DMS 273 (cell line): ENCODE results near the gene RBPJ.

Experiments
- DNase-seq: peaks from one replicate; lab custom pipeline; 2025; ENCODE audit not compliant: unreplicated experiment; lab: John Stamatoyannopoulos, UW

The RBPJ gene

DNA sequence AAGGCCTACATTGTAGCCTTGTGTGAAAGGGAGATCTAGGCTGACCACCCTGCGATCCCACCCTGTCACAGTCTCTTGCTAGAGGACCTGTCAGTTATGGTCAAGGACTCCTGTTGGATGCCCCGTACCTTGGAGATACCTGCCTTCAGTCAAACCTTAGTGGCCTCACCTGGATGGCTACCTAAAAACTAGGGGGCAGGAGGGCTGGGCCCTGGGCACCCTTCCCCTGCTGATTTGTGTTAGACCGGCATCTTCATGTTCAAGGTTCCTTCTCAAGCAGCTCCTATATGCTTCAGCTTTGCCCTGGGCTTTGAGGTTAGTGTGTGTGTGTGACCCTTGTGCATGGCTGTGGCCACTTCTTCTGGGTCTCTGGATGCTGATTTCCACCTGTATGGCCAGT is 134.1 kb downstream of the RBPJ start:
- no peak for DNase-seq

DNA sequence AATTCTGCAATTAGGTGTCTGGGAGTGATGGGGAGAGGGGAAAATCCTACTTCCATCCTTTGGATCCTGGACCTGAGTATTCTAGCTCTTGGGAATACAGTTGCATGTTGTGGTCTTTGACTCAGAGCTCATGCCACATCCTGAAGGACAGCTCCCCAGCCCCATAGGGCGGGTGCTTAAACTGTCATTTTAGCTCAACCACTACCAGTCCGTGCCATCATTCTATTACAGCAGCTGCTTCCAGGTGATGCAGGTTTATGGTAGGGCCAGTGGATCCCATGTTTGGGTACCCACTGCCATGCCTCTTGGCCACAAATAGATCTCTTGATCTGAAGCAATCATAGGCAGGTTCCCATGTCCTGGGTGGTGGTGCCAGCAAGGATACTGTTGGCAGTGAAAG is 134.8 kb downstream of the RBPJ start:
- DNase-seq, result no peak

DNA sequence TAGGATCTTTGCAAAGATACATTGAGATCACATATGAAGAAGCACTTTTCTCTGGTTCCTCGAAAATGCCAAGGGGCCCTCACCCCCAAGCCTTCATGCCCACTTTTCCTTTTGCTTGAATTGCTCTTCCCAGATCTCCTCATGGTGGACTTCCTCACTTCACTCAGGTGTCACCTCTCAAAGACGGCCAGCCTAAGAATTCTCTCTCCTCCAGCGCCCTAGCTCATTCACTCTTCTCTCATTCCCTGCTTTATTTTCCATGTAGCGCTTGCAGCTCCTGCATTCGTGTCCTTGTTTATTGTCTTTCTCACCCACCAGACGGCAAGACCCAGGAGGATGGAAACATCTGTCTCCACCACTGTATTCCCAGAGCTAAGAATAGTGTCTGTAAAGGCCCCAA is 136.6 kb downstream of the RBPJ start:
- DNase-seq, result no peak

DNA sequence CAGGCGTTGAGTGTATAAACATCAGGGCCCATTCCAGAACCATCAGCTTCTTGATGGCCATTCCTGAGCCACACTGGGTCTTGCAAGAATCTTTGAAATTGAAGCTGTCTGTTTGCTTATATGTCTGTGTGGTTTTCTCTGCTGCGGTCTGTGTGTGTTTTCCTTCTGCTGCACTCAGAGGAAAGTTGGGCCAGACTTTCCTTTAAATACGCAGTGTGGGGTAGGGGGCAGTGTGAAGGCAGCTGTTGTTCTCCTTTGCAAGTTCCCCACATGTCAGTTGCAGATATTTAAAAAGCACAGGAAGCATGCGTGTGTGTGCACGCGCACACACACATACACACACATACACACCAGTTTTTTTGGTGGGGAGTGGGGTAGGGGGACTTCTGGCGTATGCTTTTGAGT is 137.3 kb downstream of the RBPJ start:
- no peak for DNase-seq

DNA sequence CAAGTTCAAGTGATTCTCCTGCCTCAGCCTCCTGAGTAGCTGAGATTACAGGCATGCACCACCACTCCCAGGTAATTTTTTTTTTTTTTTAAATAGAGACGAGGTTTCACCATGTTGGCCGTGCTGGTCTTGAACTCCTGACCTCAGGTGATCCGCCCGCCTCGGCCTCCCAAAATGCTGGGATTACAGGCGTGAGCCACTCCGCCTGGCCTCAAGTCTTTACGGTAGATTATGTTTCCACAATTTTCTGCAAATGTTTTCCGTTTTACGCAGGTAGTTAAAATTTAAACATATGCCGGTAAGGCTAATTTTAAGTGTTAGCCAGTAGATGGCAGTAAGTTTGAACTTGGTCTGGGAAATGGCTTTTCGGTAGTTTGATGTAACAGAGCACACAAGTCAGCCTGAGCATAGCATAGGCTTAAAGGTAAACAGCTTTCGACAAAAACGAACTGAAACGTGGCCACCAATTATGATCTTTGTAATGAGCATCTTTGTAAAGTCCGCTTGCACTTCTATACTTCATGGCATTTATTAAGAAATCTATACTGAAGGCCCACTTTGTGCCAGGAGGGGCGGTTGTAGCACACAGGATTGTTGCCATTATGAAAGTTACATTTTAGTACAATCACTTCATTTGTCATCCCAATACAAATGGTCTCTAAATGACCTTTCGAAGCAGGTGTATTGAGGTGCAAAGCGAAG is 138.4 kb downstream of the RBPJ start:
- DNase-seq, result peak; percentile 60

DNA sequence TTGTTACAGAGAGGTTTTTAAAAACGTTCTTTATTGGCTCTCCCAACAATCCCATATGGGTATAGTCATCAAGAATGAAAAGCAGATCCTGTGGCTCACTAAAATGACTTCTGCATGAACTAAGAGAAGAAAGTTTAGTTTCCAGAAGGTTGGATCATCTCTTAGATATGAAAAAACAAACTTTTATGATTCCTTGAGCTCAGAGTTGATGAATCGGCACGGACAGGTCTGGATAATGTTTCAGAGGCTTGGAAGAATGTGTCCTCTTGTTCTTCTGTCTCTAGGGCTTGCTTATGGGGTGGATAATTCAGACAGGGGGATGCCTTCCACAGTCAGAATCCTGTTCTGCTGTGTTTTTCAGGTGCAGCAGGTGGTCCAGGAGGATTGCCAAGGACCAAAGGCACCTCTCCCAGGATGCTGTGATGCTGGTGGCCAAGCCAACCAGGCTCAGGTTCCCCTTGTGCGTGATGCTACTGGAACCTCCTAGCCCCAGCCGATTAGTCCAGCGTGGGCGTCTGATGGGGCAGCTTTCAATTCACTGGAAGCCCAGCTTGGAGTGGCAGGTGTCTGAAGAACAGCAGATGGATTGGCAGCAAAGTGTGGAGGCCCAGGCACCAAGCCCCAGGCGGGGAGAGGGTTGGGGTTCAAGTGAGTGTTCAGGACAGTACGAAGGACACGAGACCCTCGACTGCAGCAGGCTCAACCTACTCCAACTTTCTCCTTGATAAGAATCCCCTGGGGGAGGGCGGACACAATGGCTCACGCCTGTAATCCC is 139.1 kb downstream of the RBPJ start:
- no peak for DNase-seq

DNA sequence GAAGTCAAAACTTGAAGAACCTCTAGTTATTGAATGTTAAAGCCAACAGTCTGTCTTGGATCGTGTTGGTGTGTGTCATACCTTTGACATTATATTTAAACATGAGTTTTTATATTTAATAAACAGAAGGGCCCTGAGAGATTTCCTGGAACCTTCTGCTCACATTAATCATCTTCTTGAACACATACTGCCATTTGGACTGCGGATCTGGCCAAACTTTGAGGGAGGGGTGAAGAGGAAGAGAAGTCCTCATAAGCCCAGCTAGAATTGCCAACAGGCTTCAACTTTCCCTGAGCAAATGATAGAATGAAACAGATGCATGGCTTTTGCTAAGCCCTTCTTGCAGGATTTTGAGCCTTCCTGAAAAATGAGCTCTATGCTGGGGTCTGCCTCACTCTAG is 142.1 kb downstream of the RBPJ start:
- no peak for DNase-seq

DNA sequence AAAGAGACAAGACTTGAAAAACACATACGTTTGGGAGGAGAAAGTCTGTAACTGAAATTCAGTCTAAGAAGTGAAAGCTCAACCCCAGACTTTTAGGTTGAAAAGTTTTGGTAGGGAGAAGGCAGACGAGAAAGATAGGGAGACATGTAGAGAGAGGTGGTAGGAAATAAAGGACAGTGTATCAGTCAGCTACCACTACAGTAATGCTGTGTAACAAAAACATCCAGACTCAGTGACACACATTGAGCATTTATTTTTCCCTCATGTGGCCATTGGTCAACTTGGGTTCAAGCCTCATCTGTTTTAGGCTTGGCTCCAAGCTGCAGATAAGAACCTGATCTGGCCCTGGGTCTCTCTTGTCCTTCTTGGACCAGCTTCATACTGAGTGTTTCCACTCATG is 142.6 kb downstream of the RBPJ start:
- DNase-seq, result no peak

DNA sequence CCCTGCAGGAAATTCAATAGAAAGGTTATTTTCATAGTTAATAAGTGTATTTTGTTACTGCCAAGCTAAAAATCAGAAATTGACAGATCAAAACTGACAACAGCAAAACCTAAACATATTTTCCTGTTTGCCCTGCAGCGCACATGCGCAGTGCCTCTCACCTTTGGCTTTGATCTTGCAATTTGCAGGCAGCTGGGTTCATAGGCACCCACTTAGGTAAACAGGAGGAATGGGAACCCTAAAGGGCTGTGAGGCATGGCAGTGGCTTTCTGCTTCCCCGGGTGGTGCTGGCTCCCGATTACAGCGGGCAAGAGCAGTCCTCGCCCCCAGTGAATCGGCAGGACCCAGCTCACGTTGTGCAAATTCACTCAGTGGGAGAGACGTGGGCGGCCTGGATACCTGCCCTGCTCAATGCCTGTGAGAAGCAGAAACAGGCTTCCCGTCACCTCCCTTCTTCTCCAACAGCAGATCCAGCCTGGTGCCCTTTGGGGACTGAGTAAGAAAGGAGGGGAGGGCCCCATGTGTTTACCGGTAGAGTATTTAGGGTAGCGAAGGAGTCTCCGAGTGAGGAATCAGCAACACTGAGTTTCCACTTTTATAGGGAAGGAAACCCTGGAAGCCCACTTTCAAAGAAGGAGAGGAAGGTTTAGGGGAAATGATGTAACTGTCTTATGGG is 143.7 kb downstream of the RBPJ start:
- DNase-seq, result no peak

DNA sequence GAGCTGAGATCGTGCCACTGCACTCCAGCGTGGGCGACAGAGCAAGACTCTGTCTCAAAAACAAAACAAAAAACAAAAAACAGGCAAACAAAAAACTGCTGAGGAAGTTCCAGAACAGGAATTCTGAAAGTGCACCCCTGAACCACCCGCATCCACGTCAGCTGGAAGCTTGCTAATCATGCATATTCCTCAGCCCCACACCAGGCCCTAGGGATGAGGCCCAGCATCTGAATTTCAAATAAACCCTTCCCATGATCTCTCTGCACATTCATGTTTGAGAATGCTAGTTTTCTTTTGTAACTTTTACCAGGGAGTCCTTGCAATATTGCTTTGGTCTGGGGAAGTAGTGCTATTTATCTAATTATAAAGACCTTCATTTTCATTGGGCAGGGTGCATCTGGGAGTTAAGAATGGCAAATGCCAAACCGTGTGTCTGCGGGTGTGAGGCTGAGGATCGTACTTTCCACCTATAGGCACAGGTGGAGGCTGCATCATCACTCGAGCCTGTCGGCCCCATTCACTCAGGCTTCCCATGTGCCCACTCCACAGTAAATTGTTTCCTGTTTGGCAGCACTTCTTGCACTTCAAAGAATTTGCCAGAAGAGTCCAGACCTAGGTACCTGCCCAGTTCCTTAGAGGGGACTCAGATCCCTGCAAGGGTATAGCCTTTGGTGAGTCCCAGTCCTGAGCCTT is 145.9 kb downstream of the RBPJ start:
- DNase-seq, result no peak

DNA sequence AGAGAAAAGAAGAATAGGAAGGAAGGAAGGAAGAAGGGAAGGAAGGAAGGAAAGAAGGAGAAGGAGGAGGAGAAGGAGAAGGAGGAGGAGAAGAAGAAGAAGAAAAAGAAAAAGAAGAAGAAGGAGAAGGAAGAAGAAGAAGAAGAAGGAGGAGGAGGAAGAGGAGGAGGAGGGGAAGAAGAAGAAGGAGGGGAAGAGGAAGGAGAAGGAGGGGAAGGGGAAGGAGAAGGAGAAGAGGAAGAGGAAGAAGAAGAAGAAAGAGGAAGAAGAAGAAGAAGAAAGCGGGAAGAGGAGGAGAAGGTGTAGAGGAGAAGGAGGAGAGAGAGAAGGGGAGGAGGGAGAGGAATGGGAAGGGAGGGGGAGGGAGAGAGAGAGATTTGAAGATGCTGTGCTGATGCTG is 146.9 kb downstream of the RBPJ start:
- no peak for DNase-seq

DNA sequence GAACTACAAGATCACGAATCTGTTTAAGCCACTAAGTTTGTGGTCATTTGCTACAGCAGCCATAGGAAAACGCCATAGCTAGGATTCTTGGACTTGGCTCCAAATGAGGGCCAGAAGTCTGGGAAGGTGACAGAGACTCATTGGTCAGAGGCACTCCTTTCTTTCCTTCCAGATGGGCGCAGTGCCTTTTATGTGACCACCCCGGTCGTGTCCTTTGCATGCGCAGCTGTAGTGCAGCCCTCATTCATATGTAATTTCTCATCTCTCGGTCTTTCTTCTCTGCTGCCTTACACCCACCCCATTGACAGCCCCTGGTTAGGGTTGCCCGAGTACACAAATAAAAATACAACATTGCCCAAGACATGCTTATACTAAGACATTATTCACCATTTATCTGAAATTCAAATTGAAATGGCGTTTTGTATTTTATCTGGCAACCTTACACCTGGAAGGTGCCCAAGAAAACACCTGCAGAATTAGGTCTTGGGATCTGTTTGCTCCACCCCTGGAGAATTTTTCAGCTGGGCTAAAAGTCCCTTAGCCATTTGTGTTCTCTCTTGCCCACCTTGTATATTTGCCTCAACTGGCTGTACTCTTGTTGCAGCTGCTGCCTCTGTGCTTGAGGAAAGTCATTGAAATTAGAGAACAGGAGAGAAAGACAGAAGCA is 147.6 kb downstream of the RBPJ start:
- DNase-seq, result no peak

DNA sequence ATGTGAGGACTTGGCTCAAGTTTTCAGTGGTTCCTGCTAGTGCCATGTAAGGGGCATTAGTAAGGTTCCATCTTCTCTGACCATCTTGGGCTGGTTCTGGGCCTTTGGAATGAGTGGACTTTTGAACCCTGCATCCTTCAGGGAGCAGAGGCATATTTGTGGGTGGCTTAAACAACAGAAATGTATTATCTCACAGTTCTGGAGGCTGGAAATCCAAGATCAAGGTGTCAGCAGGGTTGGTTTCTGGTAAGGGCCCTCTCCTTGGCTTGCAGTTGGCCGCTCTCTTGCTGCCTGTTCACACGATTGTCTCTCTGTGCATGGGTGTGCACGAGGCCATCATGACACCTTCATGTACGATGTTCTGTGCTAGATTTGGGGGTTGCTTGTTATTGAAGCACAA is 148.2 kb downstream of the RBPJ start:
- DNase-seq, result no peak

DNA sequence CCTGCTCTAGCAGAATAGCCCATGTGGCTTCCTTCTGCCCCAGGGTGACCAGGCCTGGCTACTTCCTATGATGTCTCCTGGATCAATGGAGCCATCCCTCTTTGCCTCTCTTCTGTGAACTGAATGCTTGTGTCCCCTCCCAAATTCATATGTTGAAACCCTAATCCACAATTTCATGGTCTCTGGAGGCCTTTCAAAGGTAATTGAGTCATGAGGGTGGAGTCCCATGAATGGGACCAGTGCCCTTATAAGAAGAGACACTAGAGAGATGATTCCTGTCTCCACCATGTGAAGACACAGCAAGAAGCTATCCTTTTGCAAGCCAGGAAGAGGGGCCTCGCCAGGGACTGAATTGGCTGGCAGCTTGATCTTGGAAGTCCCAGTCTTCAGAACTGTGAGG is 151.1 kb downstream of the RBPJ start:
- no peak for DNase-seq

DNA sequence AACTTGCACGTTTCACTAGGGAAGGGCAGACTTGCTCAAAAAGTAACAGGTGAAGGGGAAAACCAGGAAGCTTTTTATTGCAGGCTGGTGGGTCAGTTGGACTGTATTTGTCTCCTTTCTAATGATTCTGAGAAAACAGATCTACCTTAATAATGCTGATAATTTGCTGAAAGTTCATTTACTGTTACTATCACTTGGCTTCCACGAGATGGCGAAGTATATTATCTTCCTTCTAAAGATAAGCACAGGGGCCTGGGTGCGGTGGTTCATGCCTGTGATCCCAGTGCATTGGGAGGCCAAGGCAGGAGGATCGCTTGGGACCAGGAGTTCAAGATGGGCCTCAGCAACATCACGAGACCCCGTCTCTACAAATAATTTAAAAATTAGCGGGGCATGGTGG is 153.1 kb downstream of the RBPJ start:
- no peak for DNase-seq

DNA sequence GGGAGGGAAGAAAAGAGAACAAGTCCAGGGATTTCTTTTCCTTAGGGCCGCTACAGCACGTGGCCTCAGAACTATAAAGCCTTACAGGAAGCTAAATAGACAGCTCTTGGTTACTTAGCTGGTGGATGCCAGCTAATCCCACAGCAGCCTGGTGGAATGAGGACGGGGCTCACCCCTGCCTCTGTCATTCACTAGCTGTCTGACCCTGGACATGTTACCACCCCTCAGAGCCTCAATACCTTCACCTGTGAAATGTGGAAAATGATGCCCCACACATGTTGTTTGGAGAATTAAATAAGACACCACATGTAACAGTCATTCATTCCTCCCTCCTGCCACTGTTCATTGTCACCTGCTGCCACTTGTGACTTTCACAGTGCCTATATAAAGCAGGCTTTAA is 153.7 kb downstream of the RBPJ start:
- no peak for DNase-seq

DNA sequence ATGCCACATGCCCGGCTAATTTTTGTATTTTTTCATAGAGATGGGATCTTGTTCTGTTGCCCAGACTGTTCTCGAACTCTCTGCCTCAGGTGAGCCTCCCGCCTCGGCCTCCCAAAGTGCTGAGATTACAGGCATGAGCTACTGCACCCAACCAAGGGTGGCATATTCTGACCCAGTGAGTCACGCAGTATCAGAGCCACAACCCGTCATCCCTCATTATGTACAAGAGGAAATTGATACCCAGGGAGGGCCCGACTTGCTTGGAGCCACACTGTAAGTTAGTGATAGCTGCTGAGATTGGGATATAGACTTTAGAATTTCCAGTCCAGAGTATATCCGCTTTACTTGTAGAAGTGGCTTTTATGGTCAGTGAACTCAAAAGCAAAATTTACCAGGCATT is 154.9 kb downstream of the RBPJ start:
- DNase-seq, result no peak

DNA sequence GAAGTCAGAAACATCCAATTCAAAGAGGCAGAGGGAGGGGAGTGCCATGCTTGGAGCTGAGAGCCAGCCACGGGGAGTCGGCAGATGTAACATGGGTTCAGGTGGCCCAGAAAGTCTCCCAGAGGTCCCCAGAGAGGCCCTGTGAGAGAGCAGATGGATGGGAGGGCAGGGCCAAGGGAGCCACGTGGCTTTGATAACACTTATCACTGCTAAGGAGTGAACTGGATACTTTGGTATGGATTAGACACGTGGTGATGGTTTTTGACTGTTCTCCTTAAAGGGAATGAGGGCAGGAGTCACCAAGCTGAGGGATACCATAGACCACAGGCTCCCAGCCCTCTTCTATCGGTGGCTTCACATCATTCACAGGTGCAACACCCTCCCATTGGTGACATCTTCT is 155.7 kb downstream of the RBPJ start:
- DNase-seq, result peak; percentile 6

DNA sequence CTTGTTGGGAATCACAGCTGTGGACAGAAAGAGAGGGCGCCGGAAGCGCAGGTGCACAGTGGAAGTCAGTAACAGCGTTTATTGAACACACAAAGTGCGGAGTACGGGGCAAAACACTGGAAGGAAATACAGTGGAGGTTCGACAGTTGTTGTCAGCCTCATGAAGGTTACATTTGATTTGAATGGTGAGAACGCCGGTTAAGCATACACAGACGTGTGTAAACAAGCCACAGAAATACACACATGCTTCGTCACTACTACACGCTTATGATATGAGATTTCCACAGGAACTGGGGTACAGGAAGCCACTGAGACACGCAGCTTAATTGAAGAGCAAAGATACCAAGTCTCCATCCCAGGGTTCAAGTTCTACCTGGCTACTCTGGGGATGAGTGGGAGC is 157.5 kb downstream of the RBPJ start:
- no peak for DNase-seq

DNA sequence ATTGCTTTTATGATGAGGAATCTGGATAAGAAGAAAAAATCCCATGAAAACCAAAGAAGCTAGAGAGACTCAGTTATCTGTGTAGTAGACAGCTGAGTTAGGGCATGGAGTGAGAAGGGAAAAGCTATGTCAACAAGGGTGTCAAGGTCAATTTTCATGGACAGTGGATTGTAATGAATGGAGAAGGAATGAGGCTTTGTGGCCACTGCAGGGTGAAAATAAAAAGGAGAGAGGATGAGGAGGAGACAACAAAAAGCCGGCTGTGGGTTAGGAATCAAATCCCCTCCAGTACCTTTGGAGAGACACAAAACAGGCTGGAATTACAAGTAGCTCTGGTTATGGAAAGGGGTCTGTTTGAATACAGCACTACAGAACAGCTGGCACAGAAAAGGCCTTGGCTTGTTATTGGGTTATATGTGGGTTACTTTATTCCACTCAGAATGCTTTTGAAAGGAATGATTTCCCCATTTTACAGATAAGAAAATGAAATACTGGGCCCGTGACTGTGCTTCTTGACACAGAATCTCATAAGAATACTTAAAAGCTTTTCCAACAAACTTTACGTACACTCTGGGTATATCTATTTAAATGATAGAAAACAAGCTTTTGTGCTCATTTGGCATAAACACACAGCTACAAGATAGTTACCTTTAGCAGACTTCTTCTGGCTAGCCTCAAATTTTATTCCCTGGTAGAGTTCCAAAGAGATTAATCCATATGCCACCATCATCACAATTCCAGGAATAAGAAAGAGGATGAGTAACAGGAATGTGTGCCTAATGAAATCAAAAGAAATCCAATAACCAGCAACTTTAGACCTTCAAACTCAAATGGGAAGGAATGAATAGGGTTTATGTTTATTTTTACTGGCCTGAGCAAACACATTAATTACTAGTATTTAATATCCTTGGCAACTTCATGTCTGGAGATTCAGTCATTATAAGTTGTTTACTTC is 162.0 kb downstream of the RBPJ start:
- no peak for DNase-seq
